Measurements from ENCODE around the gene WDR27.
A peak's percentile ranks its signal among the peaks of the same experiment; 100 is the strongest.

The WDR27 gene
- 15.6 to 22.6 reads per million in 2 donors for total RNA-seq

GRCh38 chr6:169701954-169702839 is at the start of gene WDR27, which contains the start of gene C6orf120:
Gene WDR27 (minus strand): TSS chr6:169702029. CDS start chr6:169689005, 13,024 bp downstream.
Gene C6orf120 (plus strand): TSS chr6:169702126. CDS start chr6:169702460, 334 bp downstream.
- peak; percentile 92 to 98 (median 96) for DNase-seq

GRCh38 chr6:169746556-169746955 is 44.7 kb upstream of the WDR27 start:
- DNase-seq: no peak

GRCh38 chr6:169745405-169745804 is 43.6 kb upstream of the WDR27 start:
- DNase-seq: no peak

GRCh38 chr6:169741344-169741743 is 39.5 kb upstream of the WDR27 start:
- DNase-seq: no peak

- DNase-seq: no peak
These were observed 37.2 kb upstream of the WDR27 start for GRCh38 chr6:169738976-169739529.

GRCh38 chr6:169738204-169738975 is 36.6 kb upstream of the WDR27 start:
- DNase-seq: no peak

GRCh38 chr6:169729961-169730360 is 28.1 kb upstream of the WDR27 start:
- no peak for DNase-seq

- no peak for DNase-seq
These were observed 25.1 kb upstream of the WDR27 start for GRCh38 chr6:169726963-169727362.

- DNase-seq: no peak
These were observed 24.2 kb upstream of the WDR27 start for GRCh38 chr6:169726049-169726400.

GRCh38 chr6:169725125-169726048 is 23.6 kb upstream of the WDR27 start:
- no peak for DNase-seq

- DNase-seq: peak; percentile 52 to 74 (median 58)
These were observed 22.8 kb upstream of the WDR27 start, which contains the start of gene PHF10 for GRCh38 chr6:169724494-169725124. Gene PHF10 (minus strand): TSS chr6:169724500. CDS start chr6:169723931, 569 bp downstream.

GRCh38 chr6:169723991-169724493 is 22.2 kb upstream of the WDR27 start:
- DNase-seq: peak in 4 of 5 experiments; percentile 24 to 58 (median 34)

GRCh38 chr6:169723200-169723909 is 21.5 kb upstream of the WDR27 start:
- DNase-seq: peak; percentile 40 to 79 (median 59)

GRCh38 chr6:169722362-169723199 is 20.8 kb upstream of the WDR27 start:
- peak in 2 of 5 experiments; percentile 24 to 58 for DNase-seq

- DNase-seq: peak in 1 of 5 experiments; percentile 29
These were observed 18.5 kb upstream of the WDR27 start for GRCh38 chr6:169720207-169720855.

GRCh38 chr6:169719117-169719516 is 17.3 kb upstream of the WDR27 start:
- no peak for DNase-seq

- no peak for DNase-seq
These were observed 12.8 kb upstream of the WDR27 start for GRCh38 chr6:169714595-169714994.

- DNase-seq: no peak
These were observed 12.3 kb upstream of the WDR27 start for GRCh38 chr6:169714178-169714577.

GRCh38 chr6:169710009-169710408 is 8.2 kb upstream of the WDR27 start:
- no peak for DNase-seq
